Measurements from ENCODE around the gene PTPRD.

Gene PTPRD

DNA sequence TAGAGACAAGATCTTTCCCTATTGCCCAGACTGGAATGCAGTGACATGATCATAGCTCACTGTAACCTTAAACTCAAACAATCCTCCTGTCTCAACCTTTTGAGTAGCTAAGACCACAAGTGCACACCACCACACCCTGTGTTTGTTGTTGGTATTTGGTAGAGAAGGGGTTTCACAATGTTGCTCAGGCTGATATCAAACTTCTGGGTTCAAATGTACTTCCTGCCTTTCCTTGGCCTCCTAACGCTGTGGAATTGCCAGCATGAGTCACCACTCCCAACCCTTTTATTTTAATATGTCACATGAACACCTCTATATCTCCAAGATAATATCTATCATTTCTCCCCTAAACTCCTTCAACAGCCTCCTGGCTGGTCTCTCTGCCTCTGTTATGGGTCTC lies 719.0 kb downstream of the PTPRD start:
- TF ChIP-seq, protein P1, sequence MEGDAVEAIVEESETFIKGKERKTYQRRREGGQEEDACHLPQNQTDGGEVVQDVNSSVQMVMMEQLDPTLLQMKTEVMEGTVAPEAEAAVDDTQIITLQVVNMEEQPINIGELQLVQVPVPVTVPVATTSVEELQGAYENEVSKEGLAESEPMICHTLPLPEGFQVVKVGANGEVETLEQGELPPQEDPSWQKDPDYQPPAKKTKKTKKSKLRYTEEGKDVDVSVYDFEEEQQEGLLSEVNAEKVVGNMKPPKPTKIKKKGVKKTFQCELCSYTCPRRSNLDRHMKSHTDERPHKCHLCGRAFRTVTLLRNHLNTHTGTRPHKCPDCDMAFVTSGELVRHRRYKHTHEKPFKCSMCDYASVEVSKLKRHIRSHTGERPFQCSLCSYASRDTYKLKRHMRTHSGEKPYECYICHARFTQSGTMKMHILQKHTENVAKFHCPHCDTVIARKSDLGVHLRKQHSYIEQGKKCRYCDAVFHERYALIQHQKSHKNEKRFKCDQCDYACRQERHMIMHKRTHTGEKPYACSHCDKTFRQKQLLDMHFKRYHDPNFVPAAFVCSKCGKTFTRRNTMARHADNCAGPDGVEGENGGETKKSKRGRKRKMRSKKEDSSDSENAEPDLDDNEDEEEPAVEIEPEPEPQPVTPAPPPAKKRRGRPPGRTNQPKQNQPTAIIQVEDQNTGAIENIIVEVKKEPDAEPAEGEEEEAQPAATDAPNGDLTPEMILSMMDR (IDR thresholded peaks at IDR 0.05; ENCODE audit: low read depth, low read length, missing control alignments): no peak
- no peak for DNase-seq (ENCODE audit: low read depth)
- in situ Hi-C loops (cut with HindIII; ENCODE audit: low sequenced_read_pairs): no loop called here
- H3K4me3 ChIP-seq (ENCODE audit: low read depth, low read length): no peak overlapping the region

DNA sequence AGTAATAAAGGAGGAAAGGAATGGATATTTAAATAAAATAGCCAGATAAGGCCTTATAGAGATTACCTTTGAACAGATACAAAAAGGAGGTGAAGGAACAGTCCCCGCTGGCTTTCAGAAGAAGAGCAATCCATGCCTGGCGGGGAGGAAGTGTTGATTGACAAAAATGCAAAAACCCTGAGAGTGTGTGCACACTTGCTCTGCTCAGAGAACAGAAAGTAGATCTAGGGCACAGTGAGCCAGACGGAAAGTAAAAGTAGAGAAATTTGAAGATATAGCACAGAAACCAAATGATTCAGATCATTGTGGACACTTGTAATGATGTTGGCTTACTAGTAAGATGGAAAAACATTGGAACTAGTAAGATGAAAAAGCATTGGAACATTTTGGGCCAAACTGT lies 720.6 kb downstream of the PTPRD start:
- in situ Hi-C loops (cut with HindIII; ENCODE audit: low sequenced_read_pairs): no loop called here
- no peak for DNase-seq (ENCODE audit: low read depth)
- TF ChIP-seq, protein P1 (IDR thresholded peaks at IDR 0.05; ENCODE audit: low read depth, low read length, missing control alignments): no peak
- H3K4me3 ChIP-seq (ENCODE audit: low read depth, low read length): no peak overlapping the region

DNA sequence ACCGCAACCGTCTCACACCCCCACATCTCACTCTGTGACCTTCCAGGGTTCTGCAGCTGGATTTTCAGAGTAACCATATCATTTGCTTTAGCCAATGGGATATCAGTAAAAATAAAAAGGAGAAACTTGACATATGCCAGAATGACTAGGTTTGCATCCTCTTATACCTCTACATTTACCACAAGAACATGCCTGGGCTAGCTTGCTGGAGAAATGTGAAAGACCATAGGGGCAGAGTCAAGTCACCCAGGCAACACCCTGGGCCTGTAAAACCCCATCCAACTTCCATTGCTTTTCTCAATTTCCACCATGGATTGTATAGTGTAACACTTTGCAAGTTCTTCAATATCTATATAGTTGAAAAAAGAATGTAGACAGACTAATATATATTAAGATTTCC lies 731.1 kb downstream of the PTPRD start:
- no peak for DNase-seq (ENCODE audit: low read depth)
- in situ Hi-C loops (cut with HindIII; ENCODE audit: low sequenced_read_pairs): no loop called here
- no peak overlapping the region for H3K4me3 ChIP-seq (ENCODE audit: low read depth, low read length)
- TF ChIP-seq, protein P1 (IDR thresholded peaks at IDR 0.05; ENCODE audit: low read depth, low read length, missing control alignments): no peak

DNA sequence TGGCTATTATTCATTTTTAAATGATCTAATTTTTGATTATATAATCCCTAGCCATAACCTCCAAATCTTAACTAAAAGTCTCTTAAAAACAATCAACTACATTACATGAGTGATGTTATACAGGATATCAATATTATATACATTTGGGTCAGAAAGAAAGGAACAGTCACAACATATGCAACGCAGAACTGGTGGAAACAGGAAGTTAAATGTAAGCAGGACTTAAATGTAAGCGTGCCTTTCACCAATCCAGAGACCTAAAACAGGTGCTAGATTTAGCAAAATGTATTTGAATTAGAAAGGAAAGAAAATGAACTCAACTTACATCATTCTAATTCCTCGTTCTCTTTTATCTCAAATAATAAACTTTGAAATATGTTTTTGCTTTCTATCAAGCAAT lies 738.5 kb downstream of the PTPRD start:
- no peak overlapping the region for H3K4me3 ChIP-seq (ENCODE audit: low read depth, low read length)
- in situ Hi-C loops (cut with HindIII; ENCODE audit: low sequenced_read_pairs): no loop called here
- TF ChIP-seq, protein P1 (IDR thresholded peaks at IDR 0.05; ENCODE audit: low read depth, low read length, missing control alignments): no peak
- DNase-seq (ENCODE audit: low read depth): no peak

DNA sequence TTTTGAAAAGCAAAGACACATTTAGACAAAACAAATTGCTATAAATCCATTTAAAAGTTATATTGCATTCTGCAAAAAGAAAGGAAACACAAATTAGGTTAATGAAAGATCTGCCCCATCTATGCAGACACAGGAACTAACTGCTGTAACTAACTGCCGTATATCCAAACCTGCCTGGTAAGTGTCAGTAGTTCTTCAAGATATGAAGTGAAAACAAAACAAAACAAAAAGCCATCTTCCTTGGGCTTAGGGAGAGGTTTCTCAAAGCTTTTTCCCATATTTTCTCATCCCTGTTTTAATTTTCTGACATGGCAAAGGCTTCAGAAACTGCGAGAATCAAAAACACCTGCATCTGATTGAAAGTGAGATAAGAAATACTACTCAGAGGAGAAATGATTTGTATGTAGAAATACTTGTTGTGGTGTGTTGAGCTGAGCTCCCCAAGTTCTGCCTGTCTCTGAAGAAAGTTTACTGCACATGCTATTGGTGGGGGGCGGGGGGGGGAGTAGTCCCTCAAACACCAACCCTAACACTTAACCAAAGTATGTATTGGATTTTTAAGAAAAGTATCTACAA lies 750.5 kb downstream of the PTPRD start:
- no peak overlapping the region for H3K4me3 ChIP-seq (ENCODE audit: low read depth, low read length)
- in situ Hi-C loops (cut with HindIII; ENCODE audit: low sequenced_read_pairs): no loop called here
- DNase-seq (ENCODE audit: low read depth): no peak
- TF ChIP-seq, protein P1 (IDR thresholded peaks at IDR 0.05; ENCODE audit: low read depth, low read length, missing control alignments): no peak

DNA sequence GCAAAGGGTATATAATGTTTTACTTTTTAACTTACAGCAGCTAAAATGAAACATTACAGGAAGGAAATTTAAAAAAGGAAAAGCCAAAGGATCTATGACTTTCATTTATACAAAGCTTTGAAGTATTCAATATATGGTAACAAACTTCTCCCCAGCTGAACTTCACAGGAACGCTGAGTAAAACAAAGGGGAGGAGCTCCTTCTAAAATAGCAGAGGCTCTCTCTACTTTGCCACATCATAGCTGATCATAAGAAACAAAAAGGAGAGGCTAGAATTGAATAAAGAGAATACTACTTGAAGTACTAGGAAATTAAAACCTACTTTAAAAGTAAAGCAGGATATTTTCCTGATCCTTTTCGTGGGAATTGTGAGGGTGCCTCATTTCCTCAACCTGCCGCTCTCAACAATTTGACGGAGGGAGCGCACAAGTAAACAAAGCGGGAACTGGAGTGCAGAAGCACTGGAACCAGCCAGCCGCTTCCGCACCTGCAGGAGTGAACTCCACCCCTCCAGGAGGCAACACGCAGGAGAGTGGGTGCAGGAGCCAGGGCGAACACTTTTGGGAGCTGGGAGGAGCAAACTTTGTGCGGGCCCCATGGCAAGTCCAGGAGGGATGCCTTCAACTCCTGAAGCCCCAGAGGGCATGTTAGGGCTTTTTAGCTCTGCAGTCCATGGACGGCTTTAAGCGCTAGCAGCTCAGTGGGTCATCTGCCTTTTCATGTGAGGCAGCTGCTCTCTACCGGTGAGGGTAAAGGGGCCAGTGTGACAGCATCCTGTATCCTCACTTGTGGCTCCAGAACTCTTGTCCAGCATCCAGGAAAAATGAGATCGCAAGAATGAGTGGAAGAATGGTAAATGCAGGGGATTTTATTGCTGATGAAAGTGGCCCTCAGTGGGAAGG lies 757.4 kb downstream of the PTPRD start:
- TF ChIP-seq, protein P1 (IDR thresholded peaks at IDR 0.05; ENCODE audit: low read depth, low read length, missing control alignments): no peak
- in situ Hi-C loops (cut with HindIII; ENCODE audit: low sequenced_read_pairs): no loop called here
- DNase-seq (ENCODE audit: low read depth): no peak
- no peak overlapping the region for H3K4me3 ChIP-seq (ENCODE audit: low read depth, low read length)
